Measurements from ENCODE around the gene TMLHE.
"Not testable (repeated sequence)": the region's sequence is repeated elsewhere in the genome, so short reads cannot be mapped to it uniquely, and the experiment has no call there.

TMLHE gene

GRCh38 chrX:155491421-155491820 is 121.3 kb downstream of the TMLHE start:
- not testable (repeated sequence) for DNase-seq

- not testable (repeated sequence) for DNase-seq
These were observed 135.6 kb downstream of the TMLHE start for GRCh38 chrX:155477136-155477535.

GRCh38 chrX:155466269-155466938 is 146.3 kb downstream of the TMLHE start:
- DNase-seq, result not testable (repeated sequence)

- DNase-seq, result not testable (repeated sequence)
These were observed 152.3 kb downstream of the TMLHE start for GRCh38 chrX:155460501-155460900.

- not testable (repeated sequence) for DNase-seq
These were observed 154.3 kb downstream of the TMLHE start, which contains the start of gene F8A3 for GRCh38 chrX:155458471-155458870. TSS of gene F8A3 (minus strand) at chrX:155458620. CDS start at chrX:155458600, 20 bp downstream.

GRCh38 chrX:155457761-155458447 is 154.8 kb downstream of the TMLHE start:
- DNase-seq, result not testable (repeated sequence)

GRCh38 chrX:155441097-155441496 is 171.7 kb downstream of the TMLHE start:
- DNase-seq, result no peak
